AG04450 (cell line): ENCODE results near the gene PAAF1. TPM values are rescaled to one million over a fixed set of nuclear protein-coding genes. Genes with fewer than 3 reads are reported as not detected.

Source experiments
- CTCF ChIA-PET: fragments of 300-600, 350-600 bp; formaldehyde crosslinking; extraction: SDS; loops from one replicate; lab custom pipeline; 2022; ENCODE audit warnings: antibody characterized with exemption, inconsistent platforms; lab: Charles Lee
- POLR2A ChIA-PET: fragments of 350-600 bp; formaldehyde crosslinking; extraction: SDS; loops from one replicate; lab custom pipeline; 2021; ENCODE audit warnings: antibody characterized with exemption, inconsistent platforms; lab: Yijun Ruan, JAX
- DNase-seq: peaks from one replicate; pipeline ENCODE4 v3.0.0-alpha.2; 2011; ENCODE audit warnings: low read depth, low spot score
- H3K27ac ChIP-seq: one replicate; pipeline ENCODE4 v1.5.1; 2012; ENCODE audit warnings: low read depth, low read length, control low read depth
- H3K27me3 ChIP-seq: one replicate; pipeline ENCODE4 v1.6.0; 2012; ENCODE audit warnings: low read length; ENCODE audit not compliant: control insufficient read depth, insufficient read depth
- H3K4me3 ChIP-seq: 2 replicates; pipeline ENCODE4 v1.5.1; 2011; ENCODE audit warnings: mild to moderate bottlenecking, low read depth, low read length, control low read depth
- H3K9me3 ChIP-seq: 2 replicates; pipeline ENCODE4 v1.5.1; 2012; ENCODE audit warnings: low read length; ENCODE audit not compliant: control insufficient read depth, insufficient read depth
- CTCF ChIP-seq: IDR thresholded peaks from 2 replicates; pipeline ENCODE4 v1.5.1; 2011; ENCODE audit warnings: low read depth, low read length, control low read depth, inconsistent platforms
- polyA plus RNA-seq: library from polyadenylated mRNA; depleted of rRNA; stranded (reverse); fragments of >200 nt; gene quantifications from 2 replicates; pipeline ENCODE4 v1.2.3, GENCODE V29; 2011

PAAF1 gene
- polyA plus RNA-seq, 1 experiment, result 18.5 TPM

GRCh38 chr11:73969091-73969490 lies 92.3 kb downstream of the PAAF1 start:
- ChIA-PET POLR2A (no interaction called here), CTCF (no interaction called here)
- DNase-seq, result no peak
- TF ChIP-seq CTCF, result no peak
- Histone ChIP-seq H3K27ac (no peak overlapping the region), H3K9me3 (no peaks in the 10 kb centered on the region; the same call in 1 of the 2 replicates), H3K4me3 (no peak overlapping the region), H3K27me3 (peaks cover 8% of the 10 kb centered on the region)

- Histone ChIP-seq H3K27ac (no peak overlapping the region), H3K27me3 (peaks cover 8% of the 10 kb centered on the region), H3K9me3 (no peaks in the 10 kb centered on the region; the same call in 1 of the 2 replicates), H3K4me3 (no peak overlapping the region)
- CTCF ChIA-PET, result no interaction called here
- DNase-seq, result no peak
- POLR2A ChIA-PET, result no interaction called here
- no peak for TF ChIP-seq CTCF
Observed at GRCh38 chr11:73969991-73970800, 93.4 kb downstream of the PAAF1 start.

- DNase-seq, result no peak
- Histone ChIP-seq H3K4me3 (no peak overlapping the region), H3K27ac (no peak overlapping the region), H3K9me3 (no peaks in the 10 kb centered on the region; the same call in 1 of the 2 replicates), H3K27me3 (peaks cover under 1% of the 10 kb centered on the region)
- ChIA-PET CTCF (no interaction called here), POLR2A (no interaction called here)
- TF ChIP-seq CTCF, result no peak
Observed at GRCh38 chr11:73971175-73971719, 94.4 kb downstream of the PAAF1 start.

GRCh38 chr11:73972187-73972586 lies 95.4 kb downstream of the PAAF1 start:
- CTCF ChIA-PET, result no interaction called here
- no peak for TF ChIP-seq CTCF

More at GRCh38 chr11:73972187-73972586, 95.4 kb downstream of the PAAF1 start:
- Histone ChIP-seq H3K27me3 (no peaks in the 10 kb centered on the region), H3K4me3 (no peak overlapping the region), H3K9me3 (no peaks in the 10 kb centered on the region; the same call in 1 of the 2 replicates), H3K27ac (no peak overlapping the region)
- DNase-seq, result no peak
- POLR2A ChIA-PET, result no interaction called here
